ENCODE results near the gene ZKSCAN3. TPM values are rescaled to one million over a fixed set of nuclear protein-coding genes. Genes with fewer than 3 reads are reported as not detected.
"Not testable (repeated sequence)": the region's sequence is repeated elsewhere in the genome, so short reads cannot be mapped to it uniquely, and the experiment has no call there.

The ZKSCAN3 gene
- total and polyA plus RNA-seq, 7 experiments from 2014 or later, result 3.0 to 13.2 (median 4.8) TPM

GRCh38 chr6:28317866-28318265 lies 31.9 kb upstream of the ZKSCAN3 start:
- H3K27ac Mint-ChIP-seq; H3K36me3 Mint-ChIP-seq; H3K4me3 Mint-ChIP-seq; DNase-seq; H3K27me3 ChIP-seq (ENCODE audit: control insufficient read depth in 2 of 2, insufficient read depth in 2 of 2, low read length in 2 of 2); intact Hi-C loops (cut with micrococcal nuclease); H3K4me1 ChIP-seq (ENCODE audit: control insufficient read depth in 2 of 2, insufficient read depth in 2 of 2, low read length in 2 of 2); H3K4me3 ChIP-seq (ENCODE audit: low read length); H3K36me3 ChIP-seq (ENCODE audit: control insufficient read depth in 2 of 3, insufficient read depth in 3 of 3, low read length in 3 of 3); H3K9me3 Mint-ChIP-seq; H3K4me1 Mint-ChIP-seq; ATAC-seq; POLR2A ChIA-PET; H3K27ac ChIP-seq (ENCODE audit: low read depth, low read length); H3K9me3 ChIP-seq (ENCODE audit: control insufficient read depth in 2 of 3, low read length in 3 of 3): not testable (repeated sequence)
- peaks cover 0 to 25% (median 16%) of the 10 kb centered on the region in 5 donors for H3K27me3 Mint-ChIP-seq
- CTCF ChIA-PET, result interaction anchor here (0.6 kb wide), 1 partner anchor 20 kb away, joined by 3 read pairs; no protein-coding TSS in a partner anchor

GRCh38 chr6:28322661-28323060 lies 27.1 kb upstream of the ZKSCAN3 start:
- H3K27me3 ChIP-seq (ENCODE audit: control insufficient read depth in 2 of 2, insufficient read depth in 2 of 2, low read length in 2 of 2), result no peaks in the 10 kb centered on the region
- H3K27ac Mint-ChIP-seq, result no peak overlapping the region
- H3K27ac ChIP-seq (ENCODE audit: low read depth, low read length), result no peak overlapping the region
- H3K36me3 Mint-ChIP-seq, result peaks cover 9 to 25% (median 22%) of the 10 kb centered on the region in 5 donors
- H3K4me1 ChIP-seq (ENCODE audit: control insufficient read depth in 2 of 2, insufficient read depth in 2 of 2, low read length in 2 of 2), result no peaks in the 10 kb centered on the region
- H3K4me3 Mint-ChIP-seq, result no peak overlapping the region
- peaks cover 0 to 16% (median 5%) of the 10 kb centered on the region in 3 experiments for H3K9me3 ChIP-seq (ENCODE audit: control insufficient read depth in 2 of 3, low read length in 3 of 3)
- H3K4me3 ChIP-seq (ENCODE audit: low read length), result no peak overlapping the region
- POLR2A ChIA-PET, result no interaction called here
- peaks cover 0 to 5% (median 0%) of the 10 kb centered on the region in 3 experiments for H3K36me3 ChIP-seq (ENCODE audit: control insufficient read depth in 2 of 3, insufficient read depth in 3 of 3, low read length in 3 of 3)
- peaks cover 13 to 40% (median 24%) of the 10 kb centered on the region in 11 donors for H3K9me3 Mint-ChIP-seq
- intact Hi-C loops (cut with micrococcal nuclease), result no loop called here
- CTCF ChIA-PET, result no interaction called here
- H3K27me3 Mint-ChIP-seq, result peaks cover 0 to 15% (median 11%) of the 10 kb centered on the region in 5 donors
- H3K4me1 Mint-ChIP-seq, result no peaks in the 10 kb centered on the region
- DNase-seq (no peak), ATAC-seq (no peak)

- H3K27ac Mint-ChIP-seq, result no peak overlapping the region
- POLR2A ChIA-PET, result no interaction called here
- no peak overlapping the region for H3K4me3 Mint-ChIP-seq
- ATAC-seq (no peak), DNase-seq (no peak)
- H3K4me1 Mint-ChIP-seq, result no peaks in the 10 kb centered on the region
- Histone ChIP-seq H3K4me1 (ENCODE audit: control insufficient read depth in 2 of 2, insufficient read depth in 2 of 2, low read length in 2 of 2) (no peaks in the 10 kb centered on the region), H3K27me3 (ENCODE audit: control insufficient read depth in 2 of 2, insufficient read depth in 2 of 2, low read length in 2 of 2) (no peaks in the 10 kb centered on the region), H3K36me3 (ENCODE audit: control insufficient read depth in 2 of 3, insufficient read depth in 3 of 3, low read length in 3 of 3) (peaks cover 0 to 5% (median 0%) of the 10 kb centered on the region in 3 experiments), H3K9me3 (ENCODE audit: control insufficient read depth in 2 of 3, low read length in 3 of 3) (peaks cover 0 to 17% (median 5%) of the 10 kb centered on the region in 3 experiments), H3K27ac (ENCODE audit: low read depth, low read length) (no peak overlapping the region), H3K4me3 (ENCODE audit: low read length) (no peak overlapping the region)
- intact Hi-C loops (cut with micrococcal nuclease), result no loop called here
- H3K36me3 Mint-ChIP-seq, result peaks cover 9 to 30% (median 25%) of the 10 kb centered on the region in 5 donors
- peaks cover 0 to 15% (median 11%) of the 10 kb centered on the region in 5 donors for H3K27me3 Mint-ChIP-seq
- H3K9me3 Mint-ChIP-seq, result peaks cover 16 to 52% (median 33%) of the 10 kb centered on the region in 11 donors
- CTCF ChIA-PET, result no interaction called here
These were observed 25.8 kb upstream of the ZKSCAN3 start for GRCh38 chr6:28323813-28324424.

- ChIA-PET POLR2A (no interaction called here), CTCF (no interaction called here)
- Histone ChIP-seq H3K4me3 (ENCODE audit: low read length) (no peak overlapping the region), H3K36me3 (ENCODE audit: control insufficient read depth in 2 of 3, insufficient read depth in 3 of 3, low read length in 3 of 3) (peaks cover 0 to 5% (median 0%) of the 10 kb centered on the region in 3 experiments), H3K27me3 (ENCODE audit: control insufficient read depth in 2 of 2, insufficient read depth in 2 of 2, low read length in 2 of 2) (no peaks in the 10 kb centered on the region), H3K27ac (ENCODE audit: low read depth, low read length) (no peak overlapping the region), H3K4me1 (ENCODE audit: control insufficient read depth in 2 of 2, insufficient read depth in 2 of 2, low read length in 2 of 2) (no peaks in the 10 kb centered on the region), H3K9me3 (ENCODE audit: control insufficient read depth in 2 of 3, low read length in 3 of 3) (peaks cover 0 to 17% (median 5%) of the 10 kb centered on the region in 3 experiments)
- intact Hi-C loops (cut with micrococcal nuclease), result no loop called here
- Mint-ChIP-seq H3K36me3 (peaks cover 9 to 27% (median 26%) of the 10 kb centered on the region in 5 donors), H3K27ac (no peak overlapping the region), H3K4me3 (no peak overlapping the region), H3K4me1 (no peaks in the 10 kb centered on the region), H3K9me3 (peaks cover 17 to 52% (median 30%) of the 10 kb centered on the region in 11 donors), H3K27me3 (peaks cover 0 to 15% (median 11%) of the 10 kb centered on the region in 5 donors)
- DNase-seq (no peak), ATAC-seq (no peak)
These were observed 23.3 kb upstream of the ZKSCAN3 start for GRCh38 chr6:28326371-28326948.

DNA sequence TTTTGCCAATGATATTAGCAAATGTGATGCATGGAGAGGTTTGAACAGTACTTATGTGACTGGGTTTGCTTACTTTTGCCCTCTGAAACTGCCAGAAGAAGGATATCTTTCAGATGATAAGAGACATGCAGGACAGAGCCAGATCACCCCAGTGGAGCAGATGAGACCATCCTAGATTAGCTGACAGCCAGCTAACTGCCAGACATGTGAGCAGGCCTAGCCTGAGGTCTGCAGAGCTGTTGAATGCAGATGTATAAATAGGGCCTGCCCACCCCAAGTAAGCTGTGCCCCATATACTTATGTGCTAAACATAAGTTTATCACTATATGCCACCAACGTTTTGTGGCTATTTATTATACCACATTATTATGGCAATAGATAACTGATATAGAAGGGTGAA lies 19.7 kb upstream of the ZKSCAN3 start:
- ATAC-seq (no peak), DNase-seq (no peak)
- ChIA-PET CTCF (interaction anchor here (0.9 kb wide), 1 partner anchor 23 kb away, joined by 3 read pairs; no protein-coding TSS in a partner anchor), POLR2A (no interaction called here)
- H3K27me3 Mint-ChIP-seq, result peaks cover 0 to 3% (median 0%) of the 10 kb centered on the region in 5 donors
- H3K36me3 Mint-ChIP-seq, result peaks cover 11 to 27% (median 20%) of the 10 kb centered on the region in 5 donors
- Histone ChIP-seq H3K27me3 (ENCODE audit: control insufficient read depth in 2 of 2, insufficient read depth in 2 of 2, low read length in 2 of 2) (no peaks in the 10 kb centered on the region), H3K4me3 (ENCODE audit: low read length) (no peak overlapping the region), H3K36me3 (ENCODE audit: control insufficient read depth in 2 of 3, insufficient read depth in 3 of 3, low read length in 3 of 3) (peaks cover 0 to 5% (median 0%) of the 10 kb centered on the region in 3 experiments), H3K4me1 (ENCODE audit: control insufficient read depth in 2 of 2, insufficient read depth in 2 of 2, low read length in 2 of 2) (no peaks in the 10 kb centered on the region), H3K27ac (ENCODE audit: low read depth, low read length) (no peak overlapping the region), H3K9me3 (ENCODE audit: control insufficient read depth in 2 of 3, low read length in 3 of 3) (peaks cover 0 to 17% (median 5%) of the 10 kb centered on the region in 3 experiments)
- H3K4me3 Mint-ChIP-seq, result no peak overlapping the region
- intact Hi-C loops (cut with micrococcal nuclease), result loop anchor here in 1 of 2 donors (10.0 kb wide), 3 partner anchors 685 to 955 kb away; partner anchors contain the start of gene ZNF184
- peaks cover 0 to 14% (median 9%) of the 10 kb centered on the region in 7 donors for H3K4me1 Mint-ChIP-seq
- peaks cover 15 to 45% (median 26%) of the 10 kb centered on the region in 11 donors for H3K9me3 Mint-ChIP-seq
- no peak overlapping the region for H3K27ac Mint-ChIP-seq

DNA sequence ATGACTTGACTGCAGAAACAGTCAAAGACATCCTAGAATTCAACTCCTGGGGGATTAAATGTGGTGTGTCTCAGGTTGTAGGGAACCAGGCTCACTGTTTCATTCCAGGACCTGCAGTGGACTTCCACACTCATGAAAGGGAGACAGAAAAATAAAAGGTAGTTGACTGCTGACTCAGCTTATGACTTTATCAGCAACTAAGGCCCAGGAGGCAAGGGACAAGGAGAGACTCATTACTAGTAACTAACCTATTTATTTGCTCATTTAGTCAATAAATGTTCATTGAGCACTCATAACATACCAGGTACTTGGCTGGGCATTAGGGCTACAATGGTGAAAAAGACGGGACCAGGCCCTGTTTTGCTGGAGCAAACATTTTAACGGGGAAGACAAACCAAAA lies 16.7 kb upstream of the ZKSCAN3 start:
- peaks cover 0 to 3% (median 0%) of the 10 kb centered on the region in 5 donors for H3K27me3 Mint-ChIP-seq
- intact Hi-C loops (cut with micrococcal nuclease), result loop anchor here in 1 of 2 donors (10.0 kb wide), 3 partner anchors 682 to 958 kb away; partner anchors contain the start of gene ZNF184
- ChIA-PET CTCF (no interaction called here), POLR2A (interaction anchor here (1.6 kb wide), 1 partner anchor 66 kb away, joined by 4 read pairs; the partner anchor contains the start of gene ZSCAN26)
- no peaks in the 10 kb centered on the region for H3K9me3 ChIP-seq (ENCODE audit: control insufficient read depth in 2 of 3, low read length in 3 of 3)
- H3K36me3 ChIP-seq (ENCODE audit: control insufficient read depth in 2 of 3, insufficient read depth in 3 of 3, low read length in 3 of 3), result peaks cover 0 to 6% (median 0%) of the 10 kb centered on the region in 3 experiments
- no peaks in the 10 kb centered on the region for H3K27me3 ChIP-seq (ENCODE audit: control insufficient read depth in 2 of 2, insufficient read depth in 2 of 2, low read length in 2 of 2)
- H3K27ac ChIP-seq (ENCODE audit: low read depth, low read length), result no peak overlapping the region
- H3K27ac Mint-ChIP-seq, result peak overlapping the region in 1 of 9 donors; percentile 25
- no peak for DNase-seq
- peaks cover 0 to 16% (median 9%) of the 10 kb centered on the region in 7 donors for H3K4me1 Mint-ChIP-seq
- no peak for ATAC-seq
- no peak overlapping the region for H3K4me3 Mint-ChIP-seq
- H3K4me3 ChIP-seq (ENCODE audit: low read length), result no peak overlapping the region
- H3K36me3 Mint-ChIP-seq, result peaks cover 0 to 7% (median 3%) of the 10 kb centered on the region in 5 donors
- H3K9me3 Mint-ChIP-seq, result peaks cover 3 to 15% (median 7%) of the 10 kb centered on the region in 11 donors
- H3K4me1 ChIP-seq (ENCODE audit: control insufficient read depth in 2 of 2, insufficient read depth in 2 of 2, low read length in 2 of 2), result peaks cover 9 to 10% of the 10 kb centered on the region in 2 donors

All from naive thymus-derived CD4-positive, alpha-beta T cell (primary cell).